ENCODE measurements around the gene CDKL5.

GRCh38 chrX:18558799-18559198 is 133.4 kb downstream of the CDKL5 start:
- TF ChIP-seq MAX (IDR thresholded peaks at IDR 0.05), result no peak
- no peak for TF ChIP-seq NFIC (IDR thresholded peaks at IDR 0.05)
- no peak for TF ChIP-seq ZBTB7A (IDR thresholded peaks at IDR 0.05; ENCODE audit: low read depth)
- TF ChIP-seq TAF1 (IDR thresholded peaks at IDR 0.05; ENCODE audit: low read depth), result no peak
- no peak for TF ChIP-seq EGR1 (IDR thresholded peaks at IDR 0.05)
- TF ChIP-seq REST (IDR thresholded peaks at IDR 0.05; ENCODE audit: low read depth), result no peak
- TF ChIP-seq TEAD4 (IDR thresholded peaks at IDR 0.05), result no peak
- no peak for TF ChIP-seq RAD21 (IDR thresholded peaks at IDR 0.05; ENCODE audit: low read depth)
- TF ChIP-seq EP300 (IDR thresholded peaks at IDR 0.05; ENCODE audit: borderline replicate concordance), result no peak
